Panc1 (cell line): Measurements from ENCODE around the gene ARFIP1. TPM values are rescaled to one million over a fixed set of nuclear protein-coding genes. Genes with fewer than 3 reads are reported as not detected.

Source experiments
- ATAC-seq: fragments of 200-7000 bp; cut with Tn5 transposase; 2 replicates; pipeline ENCODE4 v1.9.1; 2020; ENCODE audit warnings: mild to moderate bottlenecking, moderate library complexity
- BruUV-seq: library from RNA; stranded (reverse); fragments of 400-500 nt; replicated peaks from 2 replicates; lab custom pipeline; 2021; lab: Mats Ljungman, UMichigan
- CTCF ChIA-PET: fragments of 300-600 bp; sonication (Branson Sonifier 250); formaldehyde crosslinking; loops from one replicate; lab custom pipeline; 2022; ENCODE audit warnings: antibody characterized with exemption; lab: Charles Lee
- POLR2A ChIA-PET: fragments of 300-600 bp; sonication (Branson Sonifier 250); formaldehyde crosslinking; loops from one replicate; lab custom pipeline; 2022; ENCODE audit warnings: antibody characterized with exemption; lab: Charles Lee
- DNase-seq: peaks from one replicate; pipeline ENCODE4 v3.0.0-alpha.2; 2010; ENCODE audit warnings: low read depth, low spot score
- H3K27ac ChIP-seq: 2 replicates; pipeline ENCODE4 v1.5.1; 2011; ENCODE audit warnings: mild to moderate bottlenecking, low read length, inconsistent platforms
- H3K27me3 ChIP-seq: fragments of 200-500 bp; sonication (Bioruptor generic); 2 replicates; pipeline ENCODE4 v1.6.0; 2014; ENCODE audit warnings: low read length, inconsistent platforms; ENCODE audit not compliant: control insufficient read depth, insufficient read depth
- H3K36me3 ChIP-seq: fragments of 200-500 bp; sonication (Bioruptor generic); 2 replicates; pipeline ENCODE4 v1.5.1; 2014; ENCODE audit warnings: inconsistent platforms, mild to moderate bottlenecking, low read length, moderate library complexity; ENCODE audit not compliant: control insufficient read depth, insufficient read depth
- H3K4me1 ChIP-seq: 2 replicates; pipeline ENCODE4 v1.5.1; 2011; ENCODE audit warnings: inconsistent platforms, mild to moderate bottlenecking, low read length, moderate library complexity; ENCODE audit not compliant: control insufficient read depth, insufficient read depth
- H3K4me3 ChIP-seq, 2 experiments: 2 replicates each; pipeline ENCODE4 v1.5.1; 2011 to 2012; ENCODE audit warnings: low read depth in 2 of 2, low read length in 2 of 2, mild to moderate bottlenecking in 2 of 2, inconsistent platforms in 1 of 2, moderate library complexity in 1 of 2
- H3K9me3 ChIP-seq: fragments of 200-500 bp; sonication (Bioruptor generic); 2 replicates; pipeline ENCODE4 v1.5.1; 2014; ENCODE audit warnings: low read depth, mild to moderate bottlenecking, inconsistent platforms, low read length, moderate library complexity; ENCODE audit not compliant: control insufficient read depth, insufficient read depth
- CTCF ChIP-seq: fragments of 450-650 bp; IDR thresholded peaks from 2 replicates; pipeline ENCODE4 v1.5.1; 2017; ENCODE audit warnings: mild to moderate bottlenecking
- POLR2AphosphoS5 ChIP-seq: IDR thresholded peaks from 2 replicates; pipeline ENCODE4 v1.6.1; 2012; ENCODE audit warnings: mild to moderate bottlenecking, low read depth, low read length, moderate library complexity
- REST ChIP-seq, 2 experiments: IDR thresholded peaks; 2 replicates each; pipeline ENCODE4 v1.6.1; 2011 to 2012; ENCODE audit warnings: low read depth in 2 of 2, control low read depth in 1 of 2, low read length in 1 of 2, mild to moderate bottlenecking in 1 of 2, moderate library complexity in 1 of 2; ENCODE audit not compliant: insufficient read depth in 1 of 2
- SIN3A ChIP-seq: IDR thresholded peaks from 2 replicates; pipeline ENCODE4 v1.6.1; 2012; ENCODE audit warnings: low read depth, mild to moderate bottlenecking, low read length, moderate library complexity, borderline replicate concordance; ENCODE audit not compliant: insufficient read depth
- TCF7L2 ChIP-seq: IDR thresholded peaks from 2 replicates; pipeline ENCODE4 v1.6.1; 2011; ENCODE audit warnings: mild to moderate bottlenecking, low read depth, low read length, inconsistent platforms
- in situ Hi-C: cut with HindIII; loops from 2 replicates; pipeline ENCODE4 v1.10.0; 2016; ENCODE audit warnings: low sequenced_read_pairs, low pct_unique_long_range_greater_than_20kb
- intact Hi-C: fragments of 100-400 bp; cut with micrococcal nuclease; formaldehyde crosslinking; loops from one replicate; pipeline ENCODE4 v1.10.0; 2022; ENCODE audit not compliant: unreplicated experiment
- total RNA-seq: library from RNA; stranded (reverse); gene quantifications from one replicate; pipeline ENCODE4 v1.2.1, GENCODE V29; 2021; ENCODE audit not compliant: unreplicated experiment

Gene ARFIP1
- total RNA-seq, 1 experiment from 2014 or later = 22.2 TPM

GRCh38 chr4:152870606-152871005, 90.9 kb downstream of the ARFIP1 start:
- in situ Hi-C loops (no loop called here), intact Hi-C loops (no loop called here)
- TF ChIP-seq SIN3A (no peak), POLR2AphosphoS5 (no peak), TCF7L2 (no peak), CTCF (no peak), REST (IDR thresholded peaks at IDR 0.05; ENCODE audit: insufficient read depth in 1 of 2, low read depth in 2 of 2, low read length in 1 of 2) (no peak)
- ChIA-PET CTCF (no interaction called here), POLR2A (no interaction called here)
- Histone ChIP-seq H3K9me3 (no peaks in the 10 kb centered on the region), H3K27me3 (no peaks in the 10 kb centered on the region), H3K4me1 (no peaks in the 10 kb centered on the region), H3K27ac (no peak overlapping the region), H3K36me3 (no peaks in the 10 kb centered on the region; the same call in 1 of the 2 replicates), H3K4me3 (no peak overlapping the region)
- DNase-seq (no peak), ATAC-seq (no peak)
- BruUV-seq = no TSS peak

- H3K9me3 ChIP-seq = no peaks in the 10 kb centered on the region
- no peaks in the 10 kb centered on the region; the same call in 1 of the 2 replicates for H3K36me3 ChIP-seq
- no TSS peak for BruUV-seq
- POLR2A ChIA-PET = interaction anchor here (0.6 kb wide), 1 partner anchor 18 kb away, joined by 4 read pairs; no protein-coding TSS in a partner anchor
- no peaks in the 10 kb centered on the region for H3K27me3 ChIP-seq
- no peak for TF ChIP-seq TCF7L2
- no peak for ATAC-seq
- no peak for DNase-seq
- H3K4me1 ChIP-seq = no peaks in the 10 kb centered on the region
- in situ Hi-C loops = no loop called here
- CTCF ChIA-PET = no interaction called here
- intact Hi-C loops = no loop called here
- no peak overlapping the region for H3K4me3 ChIP-seq
- H3K27ac ChIP-seq = no peak overlapping the region
Observed at GRCh38 chr4:152875261-152875660, 95.5 kb downstream of the ARFIP1 start.

- CTCF ChIA-PET = no interaction called here
Observed at GRCh38 chr4:152877868-152878267, 98.1 kb downstream of the ARFIP1 start.

More at GRCh38 chr4:152877868-152878267, 98.1 kb downstream of the ARFIP1 start:
- no peak for TF ChIP-seq SIN3A
- no peak for TF ChIP-seq CTCF
- TF ChIP-seq TCF7L2 = no peak
- TF ChIP-seq POLR2AphosphoS5 = no peak
- no peak for TF ChIP-seq REST (IDR thresholded peaks at IDR 0.05; ENCODE audit: insufficient read depth in 1 of 2, low read depth in 2 of 2, low read length in 1 of 2)
- Histone ChIP-seq H3K27ac (no peak overlapping the region), H3K4me1 (no peaks in the 10 kb centered on the region), H3K36me3 (no peaks in the 10 kb centered on the region), H3K4me3 (no peak overlapping the region), H3K27me3 (no peaks in the 10 kb centered on the region), H3K9me3 (no peaks in the 10 kb centered on the region)
- intact Hi-C loops (no loop called here), in situ Hi-C loops (no loop called here)
- DNase-seq = no peak
- POLR2A ChIA-PET = no interaction called here
- no peak for ATAC-seq
- BruUV-seq = no TSS peak
